ENCODE measurements around the gene CEP131.

CEP131 gene

GRCh38 chr17:81234940-81235821 lies 12.4 kb upstream of the CEP131 start:
- Histone ChIP-seq H3K4me3 (ENCODE audit: severe bottlenecking) (no peak overlapping the region), H3K4me1 (ENCODE audit: insufficient read depth, poor library complexity, severe bottlenecking) (no peaks in the 10 kb centered on the region), H3K9me3 (ENCODE audit: severe bottlenecking) (no peaks in the 10 kb centered on the region), H3K27me3 (ENCODE audit: insufficient read depth, poor library complexity, severe bottlenecking) (no peaks in the 10 kb centered on the region), H3K36me3 (ENCODE audit: low read depth) (peaks cover 16% of the 10 kb centered on the region), H3K27ac (ENCODE audit: poor library complexity, severe bottlenecking) (no peak overlapping the region)
- ATAC-seq (ENCODE audit: low read depth), result no peak
- no peak for TF ChIP-seq CTCF (IDR thresholded peaks at IDR 0.05; ENCODE audit: poor library complexity, severe bottlenecking)
- no peak for DNase-seq (ENCODE audit: low spot score)

- H3K9me3 ChIP-seq (ENCODE audit: severe bottlenecking), result no peaks in the 10 kb centered on the region
- H3K36me3 ChIP-seq (ENCODE audit: low read depth), result peaks cover 16% of the 10 kb centered on the region
- no peak overlapping the region for H3K4me3 ChIP-seq (ENCODE audit: severe bottlenecking)
- TF ChIP-seq CTCF (IDR thresholded peaks at IDR 0.05; ENCODE audit: poor library complexity, severe bottlenecking), result no peak
- ATAC-seq (ENCODE audit: low read depth), result no peak
- no peaks in the 10 kb centered on the region for H3K27me3 ChIP-seq (ENCODE audit: insufficient read depth, poor library complexity, severe bottlenecking)
- no peaks in the 10 kb centered on the region for H3K4me1 ChIP-seq (ENCODE audit: insufficient read depth, poor library complexity, severe bottlenecking)
- H3K27ac ChIP-seq (ENCODE audit: poor library complexity, severe bottlenecking), result no peak overlapping the region
- no peak for DNase-seq (ENCODE audit: low spot score)
Observed at GRCh38 chr17:81234506-81234855, 11.7 kb upstream of the CEP131 start.

GRCh38 chr17:81233811-81234505 lies 11.2 kb upstream of the CEP131 start:
- Histone ChIP-seq H3K27ac (ENCODE audit: poor library complexity, severe bottlenecking) (no peak overlapping the region), H3K36me3 (ENCODE audit: low read depth) (peaks cover 16% of the 10 kb centered on the region), H3K4me1 (ENCODE audit: insufficient read depth, poor library complexity, severe bottlenecking) (no peaks in the 10 kb centered on the region), H3K9me3 (ENCODE audit: severe bottlenecking) (no peaks in the 10 kb centered on the region), H3K4me3 (ENCODE audit: severe bottlenecking) (no peak overlapping the region), H3K27me3 (ENCODE audit: insufficient read depth, poor library complexity, severe bottlenecking) (no peaks in the 10 kb centered on the region)
- DNase-seq (ENCODE audit: low spot score), result no peak
- no peak for ATAC-seq (ENCODE audit: low read depth)
- no peak for TF ChIP-seq CTCF (IDR thresholded peaks at IDR 0.05; ENCODE audit: poor library complexity, severe bottlenecking)

GRCh38 chr17:81233316-81233715 lies 10.6 kb upstream of the CEP131 start:
- TF ChIP-seq CTCF (IDR thresholded peaks at IDR 0.05; ENCODE audit: poor library complexity, severe bottlenecking), result no peak
- Histone ChIP-seq H3K4me3 (ENCODE audit: severe bottlenecking) (no peak overlapping the region), H3K9me3 (ENCODE audit: severe bottlenecking) (no peaks in the 10 kb centered on the region), H3K36me3 (ENCODE audit: low read depth) (peaks cover 16% of the 10 kb centered on the region), H3K4me1 (ENCODE audit: insufficient read depth, poor library complexity, severe bottlenecking) (no peaks in the 10 kb centered on the region), H3K27me3 (ENCODE audit: insufficient read depth, poor library complexity, severe bottlenecking) (no peaks in the 10 kb centered on the region), H3K27ac (ENCODE audit: poor library complexity, severe bottlenecking) (no peak overlapping the region)
- ATAC-seq (ENCODE audit: low read depth) (no peak), DNase-seq (ENCODE audit: low spot score) (no peak)
